Pericardium fibroblast (primary cell): ENCODE measurements around the gene SLC6A1. TPM values are rescaled to one million over a fixed set of nuclear protein-coding genes. Genes with fewer than 3 reads are reported as not detected.

Experiments used
- total RNA-seq: library from RNA; depleted of rRNA; stranded (reverse); fragments of >200 nt; gene quantifications from 2 replicates; pipeline ENCODE4 v1.2.3, GENCODE V29; 2015

SLC6A1 gene
- not detected in 2 replicates for total RNA-seq

DNA sequence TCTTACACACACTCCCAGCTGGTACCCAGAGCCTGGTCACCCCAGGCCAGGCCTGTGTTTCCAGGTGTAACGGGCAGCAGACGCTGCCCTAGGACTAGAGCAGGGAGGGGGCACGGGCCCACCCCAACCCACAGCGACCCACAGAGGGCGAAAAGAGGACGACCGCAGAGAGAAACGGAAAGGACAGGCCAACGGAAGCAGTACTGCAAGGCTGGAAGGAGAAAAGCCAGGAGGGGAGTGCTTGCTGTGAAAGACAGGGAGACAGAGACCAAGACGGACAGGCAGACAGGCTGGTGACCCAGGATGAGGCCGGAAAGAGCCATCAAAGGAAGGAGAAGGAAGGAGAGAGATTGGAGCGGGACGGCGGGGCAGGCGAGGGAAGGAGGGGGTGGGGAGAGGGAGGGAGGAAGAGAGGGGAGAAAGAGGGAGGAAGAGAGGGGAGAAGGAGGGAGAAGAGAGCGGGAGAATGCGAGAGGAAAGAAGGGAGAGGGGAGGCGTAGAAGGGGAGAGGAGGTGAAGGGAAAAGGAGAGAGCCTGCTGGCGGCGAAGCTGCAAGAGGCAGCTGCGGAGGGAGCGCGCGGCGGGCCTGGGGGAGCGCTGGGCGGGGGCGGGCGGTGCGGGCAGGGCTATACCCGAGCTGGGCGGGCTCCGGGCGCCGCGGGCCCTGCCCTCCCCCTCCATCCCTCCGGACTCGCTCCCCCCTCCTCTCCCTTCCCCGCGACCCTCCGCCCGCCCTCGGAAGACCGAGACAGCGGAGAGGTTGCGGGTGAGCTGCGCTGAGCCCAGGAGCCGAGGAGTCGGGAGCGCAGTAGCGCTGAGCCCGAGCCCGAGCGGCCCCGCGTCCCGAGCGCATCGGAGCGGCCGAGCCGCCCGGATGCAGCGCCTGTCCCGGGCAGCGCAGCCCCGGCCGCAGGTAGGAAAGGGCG lies at the start of gene SLC6A1:
Gene SLC6A1, plus strand, starts transcription at position 732 of the 926 bp plus-strand sequence. CDS start 24,464 bp downstream, outside the sequence.

Other genes starting within 250 kb of the SLC6A1 start
- gene SLC6A11, start 176.5 kb upstream of the SLC6A1 start, total RNA-seq, result not detected in 2 replicates
- gene HRH1, start 161.7 kb downstream of the SLC6A1 start, total RNA-seq, result 4.0 and 7.5 TPM in 2 replicates